UCSD-AML1 (cell line): ENCODE results near the gene SERPINA4.

ENCODE experiments used
- DNase-seq: peaks from one replicate; lab custom pipeline; 2025; ENCODE audit not compliant: unreplicated experiment; lab: John Stamatoyannopoulos, UW

The SERPINA4 gene

DNA sequence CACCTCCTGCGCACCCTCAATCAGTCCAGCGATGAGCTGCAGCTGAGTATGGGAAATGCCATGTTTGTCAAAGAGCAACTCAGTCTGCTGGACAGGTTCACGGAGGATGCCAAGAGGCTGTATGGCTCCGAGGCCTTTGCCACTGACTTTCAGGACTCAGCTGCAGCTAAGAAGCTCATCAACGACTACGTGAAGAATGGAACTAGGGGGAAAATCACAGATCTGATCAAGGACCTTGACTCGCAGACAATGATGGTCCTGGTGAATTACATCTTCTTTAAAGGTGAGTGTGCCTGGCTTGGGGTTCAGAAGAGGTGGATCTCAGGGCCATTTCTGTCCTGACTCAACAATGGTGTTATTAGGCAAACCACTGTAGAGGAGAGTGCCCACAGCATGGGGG lies 53.6 kb downstream of the SERPINA4 start:
- DNase-seq: no peak

DNA sequence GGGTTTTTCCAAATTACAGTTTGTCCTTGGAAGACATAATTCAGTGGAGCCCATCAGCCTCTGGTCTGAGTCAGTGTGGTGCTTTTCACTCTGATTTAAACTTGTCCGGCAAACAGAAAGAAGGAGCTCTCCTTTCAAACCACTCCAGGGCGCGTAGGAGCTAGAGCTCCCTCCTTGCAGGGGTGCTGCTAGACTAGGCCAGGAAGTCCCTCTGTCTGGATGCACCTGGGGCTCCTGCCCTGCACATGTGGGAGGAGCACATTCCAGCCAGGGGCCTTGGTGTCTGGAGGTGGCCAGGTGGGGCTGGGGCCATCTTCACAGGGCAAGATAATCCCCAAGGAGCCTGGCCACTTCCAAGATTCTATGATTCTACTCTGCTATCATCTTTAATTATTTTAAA lies 54.0 kb downstream of the SERPINA4 start:
- DNase-seq: no peak

DNA sequence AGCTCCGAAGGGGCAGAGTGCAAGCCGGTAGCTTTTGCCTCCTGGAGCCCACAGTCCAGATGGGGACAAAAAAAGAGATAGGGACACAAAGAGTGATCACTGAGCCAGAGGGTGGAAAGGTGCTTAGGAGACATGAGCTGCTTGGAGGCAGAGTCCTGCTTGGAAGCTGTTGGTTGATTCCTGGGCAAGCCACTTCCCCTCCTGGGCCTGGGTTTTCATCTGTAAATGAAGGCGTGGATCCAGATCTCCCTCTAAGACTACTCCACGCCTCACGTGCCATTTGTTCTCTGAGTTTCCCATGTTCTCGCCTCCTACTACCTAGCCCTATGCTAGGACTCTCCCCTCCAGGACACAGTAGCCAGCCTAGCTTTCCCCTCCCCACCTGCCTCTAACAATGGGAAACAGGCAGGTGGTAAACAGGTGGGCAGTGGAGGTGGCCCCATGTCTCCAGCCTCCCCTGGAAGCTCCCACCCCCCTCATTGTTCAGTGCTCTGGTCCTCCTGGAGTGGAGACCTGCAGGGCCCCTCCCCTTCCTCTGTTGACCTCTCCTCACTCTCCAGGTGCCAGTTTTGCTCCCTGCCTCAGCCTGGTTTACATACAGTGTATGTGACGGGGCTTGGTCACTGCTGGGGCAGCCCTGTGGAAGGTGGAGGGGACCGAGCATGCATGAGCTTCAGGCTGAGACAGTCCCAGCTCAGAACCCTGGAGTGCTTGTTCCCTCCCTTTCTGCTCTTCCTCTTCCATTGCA lies 54.8 kb downstream of the SERPINA4 start:
- no peak for DNase-seq

DNA sequence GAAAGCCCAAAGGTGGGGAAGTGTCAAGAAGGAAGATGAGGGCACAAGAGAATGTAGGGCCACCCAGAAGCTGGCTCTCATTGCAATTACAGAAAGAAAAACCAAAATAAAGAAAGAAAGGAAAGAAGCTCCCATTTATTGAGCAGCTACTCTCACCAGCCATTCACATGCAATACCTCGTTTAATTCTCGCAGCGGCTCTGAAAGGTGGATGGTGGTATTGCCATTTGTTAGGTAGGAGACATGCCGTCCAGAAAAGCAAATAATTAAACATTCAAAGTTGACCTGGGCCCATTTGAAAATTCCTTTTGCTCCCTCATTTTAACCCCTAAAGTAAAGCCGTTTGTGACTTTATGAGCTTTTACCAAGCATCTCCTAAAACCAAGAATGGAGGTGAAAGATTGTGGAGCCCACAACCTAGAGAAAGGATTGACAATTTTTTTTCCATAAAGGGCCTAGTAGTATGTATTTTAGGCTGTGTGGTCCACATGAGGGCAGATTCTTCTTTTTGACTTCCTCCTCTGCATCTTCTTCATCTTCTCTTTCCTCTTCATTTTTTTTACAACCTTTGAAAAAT lies 56.2 kb downstream of the SERPINA4 start:
- no peak for DNase-seq

DNA sequence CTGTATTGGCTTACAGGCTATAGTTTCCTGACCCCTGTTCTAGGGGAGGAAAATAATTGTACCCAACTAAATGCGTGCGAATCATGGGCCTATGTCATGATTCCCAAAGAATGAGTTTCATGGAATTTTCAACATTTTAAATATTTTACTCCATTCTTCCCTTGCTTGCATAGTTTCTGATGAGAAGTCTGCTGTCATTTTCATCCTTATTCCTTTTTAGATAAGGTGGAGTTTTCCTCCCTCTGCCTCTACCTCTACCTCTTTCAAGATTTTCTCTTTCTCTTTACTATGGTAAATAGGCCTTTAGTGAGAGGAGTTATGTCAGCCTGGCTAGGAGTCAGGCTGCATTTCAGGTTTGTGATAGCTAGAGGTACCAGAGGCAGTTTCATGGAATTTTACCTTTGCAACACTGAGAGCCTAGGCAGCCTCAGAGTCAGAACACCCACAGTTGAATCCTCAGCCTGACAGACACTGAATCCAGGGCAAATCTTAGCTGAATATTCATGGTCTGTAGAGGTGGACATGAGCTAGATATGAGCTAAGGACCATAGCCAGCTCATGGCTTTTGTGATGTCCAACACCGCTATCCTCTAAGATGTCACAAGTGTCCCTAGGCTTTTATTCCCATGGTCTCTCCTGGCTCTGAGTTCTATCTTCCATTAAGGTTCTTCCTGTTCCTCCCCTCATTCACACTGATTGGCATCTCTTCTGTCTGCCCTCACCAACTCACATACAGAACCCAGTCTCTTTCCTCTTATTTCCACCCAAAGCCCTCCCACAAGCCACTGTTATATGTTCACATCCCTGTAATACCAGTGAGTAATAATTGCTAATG lies 57.0 kb downstream of the SERPINA4 start:
- DNase-seq: no peak

DNA sequence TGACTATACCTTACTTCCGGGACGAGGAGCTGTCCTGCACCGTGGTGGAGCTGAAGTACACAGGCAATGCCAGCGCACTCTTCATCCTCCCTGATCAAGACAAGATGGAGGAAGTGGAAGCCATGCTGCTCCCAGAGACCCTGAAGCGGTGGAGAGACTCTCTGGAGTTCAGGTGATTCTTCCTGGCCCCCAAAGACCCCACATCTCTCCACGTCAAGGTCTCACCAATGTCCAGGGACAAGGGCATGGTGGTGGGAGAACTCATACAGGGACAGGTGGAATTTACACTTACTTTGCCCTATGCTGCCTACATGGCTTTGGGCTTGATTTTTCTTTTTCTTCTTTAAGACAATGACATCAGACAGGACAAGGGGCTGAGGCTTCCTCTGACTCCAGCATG lies 58.1 kb downstream of the SERPINA4 start:
- no peak for DNase-seq
